Tibial nerve (tissue), 4 donors: ENCODE data around the gene LRFN2. TPM values are rescaled to one million over a fixed set of nuclear protein-coding genes. Genes with fewer than 3 reads are reported as not detected.

Source experiments
- DNase-seq, 2 donors: peaks; one replicate each; pipeline ENCODE4 v3.0.0-alpha.2; 2019; ENCODE audit warnings: low spot score in 2 of 2
- H3K27ac ChIP-seq, 4 donors: fragments of 200-600 bp; sonication (generic) in 3 of 4; one replicate each; pipeline ENCODE4 v1.5.1; 2017 to 2019; ENCODE audit warnings: mild to moderate bottlenecking in 1 of 4
- H3K27me3 ChIP-seq, 2 donors: fragments of 200-600 bp; sonication (generic) in 1 of 2; one replicate each; pipeline versions ENCODE4 v1.5.1 to v1.6.0; 2017 to 2019
- H3K36me3 ChIP-seq, 3 donors: fragments of 200-600 bp; sonication (generic); one replicate each; pipeline ENCODE4 v1.5.1; 2018 to 2019
- H3K4me1 ChIP-seq, 4 donors: fragments of 200-600 bp; sonication (generic) in 3 of 4; one replicate each; pipeline ENCODE4 v1.5.1; 2017 to 2019
- H3K4me3 ChIP-seq, 4 donors: fragments of 200-600 bp; sonication (generic) in 3 of 4; one replicate each; pipeline ENCODE4 v1.5.1; 2017 to 2019; ENCODE audit warnings: mild to moderate bottlenecking in 1 of 4, moderate library complexity in 1 of 4
- H3K9me3 ChIP-seq, 4 donors: fragments of 200-600 bp; sonication (generic) in 3 of 4; one replicate each; pipeline ENCODE4 v1.5.1; 2017 to 2019
- EP300 ChIP-seq, 2 donors: sonication (generic); formaldehyde crosslinking; IDR thresholded peaks; one replicate each; pipeline ENCODE4 v1.6.1; 2017; ENCODE audit warnings: antibody characterized with exemption in 2 of 2, mild to moderate bottlenecking in 1 of 2
- POLR2A ChIP-seq, 2 donors: fragments of 450-650 bp; IDR thresholded peaks; one replicate each; pipeline ENCODE4 v1.6.1; 2017; ENCODE audit warnings: antibody characterized with exemption in 2 of 2, mild to moderate bottlenecking in 2 of 2, moderate library complexity in 2 of 2
- WGBS, 2 donors: methylation state at CpG; one replicate each; pipeline ENCODE4 v1.1.5; 2018; 5-methylcytosine and 5-hydroxymethylcytosine counted together
- total RNA-seq, 4 donors: library from RNA; depleted of rRNA; stranded (reverse); fragments of >200 nt; gene quantifications; one replicate each; pipeline ENCODE4 v1.1.0, GENCODE V29; 2016
- TF ChIP-seq, protein P1 (sequence below), 5 experiments: fragments of 200-600 bp in 3 of 5; fragments of 450-650 bp in 2 of 5; sonication (generic) in 3 of 5; IDR thresholded peaks; one replicate each; pipeline ENCODE4 v1.5.1; 2016 to 2019; ENCODE audit warnings: antibody characterized with exemption in 5 of 5, mild to moderate bottlenecking in 3 of 5, moderate library complexity in 2 of 5

The LRFN2 gene
- total RNA-seq, 4 donors from 2014 or later: not detected

DNA sequence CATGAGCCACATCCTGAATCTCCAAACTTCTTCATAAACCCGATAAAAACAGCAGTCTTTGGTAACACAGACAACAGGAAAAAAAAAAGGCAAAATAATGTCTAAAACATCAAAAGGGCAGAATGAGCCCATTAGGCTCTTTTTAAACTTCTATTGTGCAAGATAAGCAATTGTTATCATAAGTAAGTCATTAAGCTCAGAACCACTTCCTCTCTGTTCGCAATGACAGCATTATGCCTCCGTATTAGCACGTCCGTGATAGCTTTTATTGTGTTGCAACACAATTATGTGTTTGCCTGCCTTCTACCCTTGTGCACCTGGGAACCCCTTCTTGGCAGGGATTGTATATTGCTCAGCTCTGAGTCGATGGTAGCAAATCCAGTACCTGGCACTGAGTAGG lies 147.1 kb downstream of the LRFN2 start:
- DNase-seq: no peak
- Histone ChIP-seq H3K4me1 (no peaks in the 10 kb centered on the region), H3K36me3 (no peaks in the 10 kb centered on the region), H3K27ac (no peak overlapping the region), H3K4me3 (no peak overlapping the region), H3K9me3 (no peaks in the 10 kb centered on the region), H3K27me3 (no peaks in the 10 kb centered on the region)
- no peak for TF ChIP-seq EP300 (IDR thresholded peaks at IDR 0.05)
- TF ChIP-seq POLR2A (IDR thresholded peaks at IDR 0.05): no peak
- TF ChIP-seq, protein P1, sequence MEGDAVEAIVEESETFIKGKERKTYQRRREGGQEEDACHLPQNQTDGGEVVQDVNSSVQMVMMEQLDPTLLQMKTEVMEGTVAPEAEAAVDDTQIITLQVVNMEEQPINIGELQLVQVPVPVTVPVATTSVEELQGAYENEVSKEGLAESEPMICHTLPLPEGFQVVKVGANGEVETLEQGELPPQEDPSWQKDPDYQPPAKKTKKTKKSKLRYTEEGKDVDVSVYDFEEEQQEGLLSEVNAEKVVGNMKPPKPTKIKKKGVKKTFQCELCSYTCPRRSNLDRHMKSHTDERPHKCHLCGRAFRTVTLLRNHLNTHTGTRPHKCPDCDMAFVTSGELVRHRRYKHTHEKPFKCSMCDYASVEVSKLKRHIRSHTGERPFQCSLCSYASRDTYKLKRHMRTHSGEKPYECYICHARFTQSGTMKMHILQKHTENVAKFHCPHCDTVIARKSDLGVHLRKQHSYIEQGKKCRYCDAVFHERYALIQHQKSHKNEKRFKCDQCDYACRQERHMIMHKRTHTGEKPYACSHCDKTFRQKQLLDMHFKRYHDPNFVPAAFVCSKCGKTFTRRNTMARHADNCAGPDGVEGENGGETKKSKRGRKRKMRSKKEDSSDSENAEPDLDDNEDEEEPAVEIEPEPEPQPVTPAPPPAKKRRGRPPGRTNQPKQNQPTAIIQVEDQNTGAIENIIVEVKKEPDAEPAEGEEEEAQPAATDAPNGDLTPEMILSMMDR (IDR thresholded peaks at IDR 0.05): no peak
- WGBS, 2 donors: 38 to 47% methylated on average over 6 of the region's 6 CpGs

DNA sequence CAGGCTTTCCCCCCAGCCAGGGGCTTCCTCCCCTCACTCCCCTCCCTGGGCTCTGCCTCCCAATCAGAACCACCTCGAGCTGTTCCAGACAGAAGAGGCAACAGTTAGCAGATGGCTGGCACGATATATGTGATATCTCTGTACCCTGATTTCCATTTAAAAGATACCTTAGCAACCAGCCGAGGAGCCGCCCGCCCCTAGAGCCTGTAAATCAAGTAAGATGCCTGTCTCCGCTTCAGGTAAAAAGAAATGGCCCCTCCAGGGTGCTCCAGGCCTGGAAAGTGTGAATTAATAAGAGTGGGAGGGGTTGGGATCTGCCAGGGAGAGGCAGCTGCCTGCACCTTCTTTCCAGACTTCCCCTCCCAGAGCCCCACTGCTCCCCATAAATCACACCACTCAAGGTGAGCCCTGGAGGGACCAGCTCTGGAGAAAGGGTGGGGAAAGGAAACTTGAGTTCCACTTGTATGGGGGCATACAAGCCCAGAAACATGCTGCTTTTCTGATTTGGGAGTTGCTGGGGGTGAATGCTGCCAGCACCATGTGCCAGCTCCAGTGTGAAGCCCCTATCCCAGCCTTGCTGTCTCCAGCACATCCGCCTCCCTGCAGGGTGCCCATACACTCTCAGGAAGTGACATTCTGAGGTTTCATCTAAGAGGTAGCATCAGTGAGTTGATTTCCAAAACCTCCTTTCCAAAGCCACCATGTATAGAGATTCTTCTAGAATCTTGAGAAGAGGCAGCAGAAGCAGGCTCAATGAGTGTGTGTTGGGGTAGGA lies 148.0 kb downstream of the LRFN2 start:
- no peaks in the 10 kb centered on the region for H3K27me3 ChIP-seq
- TF ChIP-seq EP300 (IDR thresholded peaks at IDR 0.05): no peak
- no peak for TF ChIP-seq POLR2A (IDR thresholded peaks at IDR 0.05)
- TF ChIP-seq, protein P1 (IDR thresholded peaks at IDR 0.05): no peak
- H3K27ac ChIP-seq: no peak overlapping the region
- H3K36me3 ChIP-seq: no peaks in the 10 kb centered on the region
- 78 to 80% methylated on average over 7 of the region's 7 CpGs for WGBS, 2 donors
- H3K4me3 ChIP-seq: no peak overlapping the region
- H3K4me1 ChIP-seq: no peaks in the 10 kb centered on the region
- no peak for DNase-seq
- H3K9me3 ChIP-seq: no peaks in the 10 kb centered on the region

DNA sequence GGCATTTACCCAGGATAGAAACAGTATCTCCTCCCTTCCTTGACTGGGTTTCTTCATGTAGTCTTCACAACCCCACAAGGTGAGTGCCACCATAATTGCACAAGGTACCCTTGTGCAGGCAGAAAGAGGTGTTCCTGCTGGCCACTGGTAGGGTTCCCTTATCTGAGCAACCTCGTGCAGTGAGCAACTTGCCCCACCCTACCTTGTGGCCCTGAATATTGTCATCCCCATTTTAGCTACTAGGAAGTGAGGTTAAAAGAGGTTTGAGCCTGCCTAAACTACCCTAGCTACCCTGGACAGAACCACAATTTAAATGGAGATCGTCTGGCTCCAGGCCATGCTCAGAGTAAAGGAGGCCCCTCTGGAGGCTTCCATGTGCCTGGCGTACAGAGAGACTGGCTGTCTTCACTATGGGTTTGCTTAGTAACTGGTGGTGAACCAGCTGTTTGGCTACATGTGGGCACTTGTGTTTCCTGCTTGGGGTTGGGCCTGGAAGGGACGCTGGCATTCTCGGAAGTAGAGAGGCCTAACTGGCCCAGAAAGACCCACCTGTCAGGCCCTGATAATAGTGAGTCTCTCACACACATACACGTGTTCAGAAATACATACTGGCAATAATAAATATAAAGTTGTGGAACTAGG lies 148.8 kb downstream of the LRFN2 start:
- H3K4me3 ChIP-seq: no peak overlapping the region
- TF ChIP-seq POLR2A (IDR thresholded peaks at IDR 0.05) (no peak), EP300 (IDR thresholded peaks at IDR 0.05) (no peak)
- TF ChIP-seq, protein P1 (IDR thresholded peaks at IDR 0.05): no peak
- no peak for DNase-seq
- no peaks in the 10 kb centered on the region for H3K4me1 ChIP-seq
- no peaks in the 10 kb centered on the region for H3K27me3 ChIP-seq
- H3K36me3 ChIP-seq: no peaks in the 10 kb centered on the region
- H3K27ac ChIP-seq: no peak overlapping the region
- H3K9me3 ChIP-seq: no peaks in the 10 kb centered on the region
- WGBS, 2 donors: 79 to 80% methylated on average over 6 of the region's 6 CpGs

DNA sequence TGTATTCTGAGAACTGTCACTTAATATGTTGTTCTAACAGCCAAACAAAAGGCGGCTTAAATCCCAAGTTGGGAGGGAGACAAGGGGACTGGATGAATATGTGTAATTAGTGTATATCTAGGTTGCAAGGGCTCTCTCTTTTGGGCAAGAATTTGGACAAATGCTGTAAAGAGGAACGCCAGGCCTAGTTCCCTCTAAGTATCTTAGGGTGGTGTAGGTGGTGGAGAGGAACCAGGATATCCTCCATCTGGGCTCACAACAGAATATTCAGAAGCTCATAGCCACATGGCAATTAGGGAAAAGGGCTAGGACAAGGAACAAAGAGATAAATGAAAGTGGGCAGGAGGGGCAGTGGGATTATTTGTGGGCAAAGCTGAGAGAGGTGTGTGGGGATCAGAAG lies 149.5 kb downstream of the LRFN2 start:
- no peaks in the 10 kb centered on the region for H3K9me3 ChIP-seq
- no peaks in the 10 kb centered on the region for H3K27me3 ChIP-seq
- no peak overlapping the region for H3K27ac ChIP-seq
- no peaks in the 10 kb centered on the region for H3K36me3 ChIP-seq
- no peak for DNase-seq
- TF ChIP-seq, protein P1 (IDR thresholded peaks at IDR 0.05): no peak
- no peak for TF ChIP-seq EP300 (IDR thresholded peaks at IDR 0.05)
- TF ChIP-seq POLR2A (IDR thresholded peaks at IDR 0.05): no peak
- WGBS, 2 donors: 70 to 84% methylated on average over 2 of the region's 2 CpGs
- H3K4me1 ChIP-seq: no peaks in the 10 kb centered on the region
- no peak overlapping the region for H3K4me3 ChIP-seq
